Measurements from ENCODE around the gene EXTL2. TPM values are rescaled to one million over a fixed set of nuclear protein-coding genes. Genes with fewer than 3 reads are reported as not detected.
"Not testable (repeated sequence)": the region's sequence is repeated elsewhere in the genome, so short reads cannot be mapped to it uniquely, and the experiment has no call there.

Gene EXTL2
- total RNA-seq, 1 donor from 2014 or later: 2.7 TPM

DNA sequence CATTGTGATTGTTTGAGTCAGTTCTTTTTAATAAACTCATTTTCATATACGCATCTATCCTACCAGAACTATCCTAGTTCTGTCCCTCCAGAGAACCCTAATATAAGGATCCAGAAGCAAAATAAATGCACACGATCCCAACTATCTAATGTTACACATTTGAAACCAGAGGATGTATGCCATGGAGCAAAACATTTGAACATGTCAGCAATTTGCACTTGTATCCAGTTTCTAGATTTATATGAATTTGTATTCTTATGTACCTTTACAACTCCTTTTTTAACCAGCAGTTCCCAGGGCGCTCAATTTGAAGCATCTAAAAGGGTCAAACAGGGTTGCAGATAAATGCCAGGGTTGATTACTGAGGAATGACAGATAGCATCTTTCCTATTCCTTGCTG is 2.1 kb downstream of the EXTL2 start:
- Mint-ChIP-seq H3K36me3 (ENCODE audit: low read depth) (peaks cover 19% of the 10 kb centered on the region), H3K27ac (no peak overlapping the region), H3K4me1 (peaks cover 22% of the 10 kb centered on the region), H3K9me3 (peaks cover 29% of the 10 kb centered on the region), H3K27me3 (no peaks in the 10 kb centered on the region), H3K4me3 (no peak overlapping the region)
- intact Hi-C loops (cut with micrococcal nuclease): loop anchor here (10.0 kb wide), 2 partner anchors 562 to 858 kb away; a partner anchor contains a TSS
- no peak for DNase-seq

DNA sequence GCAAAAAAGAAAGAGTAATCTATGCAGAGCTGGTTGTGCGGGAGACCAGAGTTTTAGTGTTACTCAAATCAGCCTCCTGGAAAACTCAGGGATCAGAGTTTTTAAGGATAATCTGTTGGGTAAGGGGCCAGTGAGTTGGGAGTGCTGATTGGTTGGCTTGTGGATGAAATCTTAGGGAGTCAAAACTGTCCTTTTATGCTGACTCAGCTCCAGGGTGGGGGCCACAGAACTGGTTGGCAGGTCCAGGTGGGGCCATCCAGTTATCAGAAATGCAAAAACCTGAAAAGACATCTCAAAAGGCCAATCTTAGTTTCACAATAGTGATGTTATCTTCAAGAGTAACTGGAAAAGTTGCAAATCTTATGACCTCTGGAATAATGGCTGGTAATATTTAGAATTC is 3.3 kb downstream of the EXTL2 start:
- DNase-seq: no peak
- peaks cover 17% of the 10 kb centered on the region for H3K4me1 Mint-ChIP-seq
- peaks cover 12% of the 10 kb centered on the region for H3K36me3 Mint-ChIP-seq (ENCODE audit: low read depth)
- H3K27ac Mint-ChIP-seq: no peak overlapping the region
- peaks cover 29% of the 10 kb centered on the region for H3K9me3 Mint-ChIP-seq
- H3K27me3 Mint-ChIP-seq: no peaks in the 10 kb centered on the region
- intact Hi-C loops (cut with micrococcal nuclease): loop anchor here (10.0 kb wide), 2 partner anchors 563 to 857 kb away; a partner anchor contains a TSS
- no peak overlapping the region for H3K4me3 Mint-ChIP-seq

DNA sequence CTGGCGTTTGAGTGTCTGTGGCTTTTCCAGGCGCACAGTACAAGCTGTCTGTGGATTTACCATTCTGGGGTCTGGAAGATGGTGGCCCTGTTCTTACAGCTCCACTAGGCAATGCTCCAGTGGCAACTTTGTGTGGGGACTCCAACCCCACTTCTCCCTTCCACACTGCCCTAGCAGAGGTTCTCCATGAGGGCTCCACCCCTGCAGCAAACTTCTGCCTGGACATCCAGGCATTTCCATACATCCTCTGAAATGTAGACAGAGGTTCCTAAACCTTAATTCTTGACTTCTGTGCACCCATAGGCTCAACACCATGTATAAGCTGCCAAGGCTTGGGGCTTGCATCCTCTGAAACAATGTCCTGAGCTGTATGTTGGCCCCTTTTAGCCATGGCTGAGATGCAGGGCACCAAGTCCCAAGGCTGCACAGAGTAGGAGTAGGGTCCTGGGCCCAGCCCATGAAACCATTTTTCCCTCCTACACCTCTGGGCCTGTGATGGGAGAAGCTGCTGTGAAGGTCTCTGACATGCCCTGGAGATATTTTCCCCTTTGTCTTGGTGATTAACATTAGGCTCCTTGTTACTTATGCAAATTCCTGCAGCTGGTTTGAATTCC is 4.7 kb downstream of the EXTL2 start:
- peaks cover 29% of the 10 kb centered on the region for H3K9me3 Mint-ChIP-seq
- H3K27ac Mint-ChIP-seq; DNase-seq; H3K36me3 Mint-ChIP-seq (ENCODE audit: low read depth); H3K27me3 Mint-ChIP-seq; H3K4me3 Mint-ChIP-seq; H3K4me1 Mint-ChIP-seq: not testable (repeated sequence)
- intact Hi-C loops (cut with micrococcal nuclease): loop anchor here (10.0 kb wide), 2 partner anchors 565 to 855 kb away; a partner anchor contains a TSS

DNA sequence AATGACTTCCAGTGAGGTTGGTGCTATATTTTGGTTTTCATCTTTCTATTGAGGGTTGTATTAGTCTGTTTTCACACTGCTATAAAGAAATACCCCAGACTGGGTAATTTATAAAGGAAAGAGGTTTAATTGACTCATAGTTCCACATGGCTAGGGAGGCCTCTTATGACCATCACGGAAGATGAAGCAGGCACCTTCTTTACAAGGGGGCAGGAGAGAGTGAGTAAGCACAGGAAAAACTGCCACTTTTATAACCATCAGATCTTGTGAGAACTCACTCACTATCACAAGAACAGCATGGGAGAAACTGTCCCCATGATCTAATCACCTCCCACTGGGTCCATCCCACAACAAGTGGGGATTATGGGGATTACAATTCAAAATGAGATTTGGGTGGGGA is 5.6 kb downstream of the EXTL2 start:
- H3K36me3 Mint-ChIP-seq (ENCODE audit: low read depth); H3K4me1 Mint-ChIP-seq; H3K27ac Mint-ChIP-seq; intact Hi-C loops (cut with micrococcal nuclease); H3K4me3 Mint-ChIP-seq; H3K27me3 Mint-ChIP-seq; DNase-seq: not testable (repeated sequence)
- H3K9me3 Mint-ChIP-seq: peaks cover 29% of the 10 kb centered on the region

DNA sequence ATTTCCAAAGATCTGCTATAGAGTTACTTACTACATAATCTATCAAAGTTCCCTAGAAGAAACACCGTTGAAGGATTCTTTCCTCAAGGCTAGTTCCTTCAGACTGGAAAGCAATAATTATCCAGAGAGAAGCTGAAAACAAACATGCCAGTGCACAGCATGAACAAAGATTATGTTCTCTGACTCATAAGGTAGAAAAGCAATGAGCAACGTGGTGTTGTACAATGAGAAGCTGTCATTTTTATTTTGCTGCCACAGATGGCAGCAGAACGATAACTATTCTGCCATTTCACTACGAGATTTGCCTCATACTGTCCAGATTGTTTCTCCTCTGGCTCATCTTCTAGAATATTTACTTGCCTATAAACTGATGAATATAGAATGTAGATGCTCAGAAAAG is 10.7 kb downstream of the EXTL2 start:
- H3K4me1 Mint-ChIP-seq: no peaks in the 10 kb centered on the region
- H3K9me3 Mint-ChIP-seq: peaks cover 9% of the 10 kb centered on the region
- no peak overlapping the region for H3K27ac Mint-ChIP-seq
- H3K27me3 Mint-ChIP-seq: peaks cover 1% of the 10 kb centered on the region
- no peak for DNase-seq
- peaks cover 3% of the 10 kb centered on the region for H3K36me3 Mint-ChIP-seq (ENCODE audit: low read depth)
- no peak overlapping the region for H3K4me3 Mint-ChIP-seq
- intact Hi-C loops (cut with micrococcal nuclease): no loop called here

DNA sequence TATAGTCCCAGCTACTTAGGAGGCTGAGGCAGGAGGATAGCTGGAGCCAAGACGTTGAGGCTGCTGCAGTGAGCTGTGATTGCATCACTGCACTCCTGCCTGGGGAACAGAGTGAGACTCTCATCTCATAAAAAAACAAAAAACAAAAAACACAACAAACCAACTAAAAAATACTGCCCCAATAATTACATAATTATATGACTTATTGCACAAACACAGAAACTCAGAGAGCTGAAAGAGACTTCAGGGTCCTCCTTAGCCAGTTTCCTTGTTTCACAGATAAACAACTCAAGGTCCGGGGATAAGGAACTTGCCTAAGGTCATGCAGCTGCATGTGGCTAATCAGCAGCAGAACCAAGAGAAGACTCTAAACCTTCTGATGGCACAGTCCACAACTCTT is 11.9 kb downstream of the EXTL2 start:
- H3K36me3 Mint-ChIP-seq (ENCODE audit: low read depth): no peaks in the 10 kb centered on the region
- DNase-seq: no peak
- no peak overlapping the region for H3K27ac Mint-ChIP-seq
- peaks cover 1% of the 10 kb centered on the region for H3K27me3 Mint-ChIP-seq
- no peak overlapping the region for H3K4me3 Mint-ChIP-seq
- H3K4me1 Mint-ChIP-seq: no peaks in the 10 kb centered on the region
- no peaks in the 10 kb centered on the region for H3K9me3 Mint-ChIP-seq
- intact Hi-C loops (cut with micrococcal nuclease): no loop called here

DNA sequence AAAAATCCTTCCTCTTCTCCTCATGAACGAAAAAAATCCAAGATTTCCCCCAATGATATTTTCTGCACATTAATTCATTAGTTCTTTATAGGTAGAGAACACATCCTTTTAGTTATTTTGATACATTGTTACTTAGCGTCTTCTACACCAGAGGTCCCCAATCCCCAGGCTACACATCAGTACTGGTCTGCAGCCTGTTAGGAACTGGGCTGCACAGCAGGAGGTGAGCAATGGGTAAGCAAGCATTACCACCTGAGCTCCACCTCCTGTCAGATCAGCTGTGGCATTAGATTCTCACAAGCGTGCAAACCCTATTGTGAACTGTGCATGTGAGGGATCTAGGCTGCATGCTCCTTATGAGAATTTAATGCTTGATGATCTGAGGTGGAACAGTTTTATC is 13.0 kb downstream of the EXTL2 start:
- Mint-ChIP-seq H3K27me3 (peaks cover 1% of the 10 kb centered on the region), H3K9me3 (no peaks in the 10 kb centered on the region), H3K4me1 (no peaks in the 10 kb centered on the region), H3K36me3 (ENCODE audit: low read depth) (no peaks in the 10 kb centered on the region), H3K27ac (no peak overlapping the region), H3K4me3 (no peak overlapping the region)
- DNase-seq: no peak
- intact Hi-C loops (cut with micrococcal nuclease): no loop called here

DNA sequence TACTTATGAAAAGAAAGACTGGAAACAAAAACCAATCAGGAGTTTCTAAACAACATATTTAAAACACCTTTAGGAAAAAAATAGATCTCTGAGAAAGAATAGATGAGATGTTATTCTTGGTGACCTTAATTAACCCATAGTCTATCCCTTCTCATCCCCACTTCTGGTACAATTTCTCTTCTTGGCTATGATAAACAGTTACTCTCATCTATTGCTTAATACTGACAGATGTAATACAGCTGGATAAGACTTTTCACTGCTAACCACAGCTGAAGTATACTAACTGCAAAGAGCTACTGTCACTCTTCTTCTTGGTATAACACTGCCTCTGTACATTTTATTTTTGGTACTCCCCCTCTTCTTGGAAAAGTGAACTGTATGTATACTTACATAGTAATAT is 15.2 kb downstream of the EXTL2 start:
- Mint-ChIP-seq H3K27me3 (peaks cover 1% of the 10 kb centered on the region), H3K4me1 (no peaks in the 10 kb centered on the region), H3K9me3 (no peaks in the 10 kb centered on the region), H3K36me3 (ENCODE audit: low read depth) (no peaks in the 10 kb centered on the region), H3K4me3 (no peak overlapping the region), H3K27ac (no peak overlapping the region)
- intact Hi-C loops (cut with micrococcal nuclease): no loop called here
- no peak for DNase-seq

DNA sequence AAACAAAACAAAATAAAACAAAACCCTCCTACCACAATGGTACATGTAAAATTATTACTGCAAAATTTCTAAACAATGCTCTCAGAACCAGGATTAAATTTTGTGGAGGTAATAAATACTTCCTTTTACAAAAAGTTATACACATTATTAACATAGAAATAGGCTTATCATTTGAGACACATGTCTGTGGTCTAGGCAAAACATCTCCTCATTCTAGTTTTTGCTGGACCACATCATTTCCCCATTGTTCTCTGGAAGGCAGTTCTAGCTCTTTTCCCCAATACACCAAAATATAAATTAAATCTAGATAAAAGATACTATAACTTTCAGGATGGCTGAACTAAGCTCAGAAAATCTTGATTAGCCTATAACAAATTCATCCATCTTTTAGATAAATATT is 18.4 kb downstream of the EXTL2 start:
- DNase-seq: no peak
- Mint-ChIP-seq H3K36me3 (ENCODE audit: low read depth) (no peaks in the 10 kb centered on the region), H3K9me3 (no peaks in the 10 kb centered on the region), H3K4me3 (no peak overlapping the region), H3K27me3 (no peaks in the 10 kb centered on the region), H3K4me1 (no peaks in the 10 kb centered on the region), H3K27ac (no peak overlapping the region)
- intact Hi-C loops (cut with micrococcal nuclease): no loop called here

DNA sequence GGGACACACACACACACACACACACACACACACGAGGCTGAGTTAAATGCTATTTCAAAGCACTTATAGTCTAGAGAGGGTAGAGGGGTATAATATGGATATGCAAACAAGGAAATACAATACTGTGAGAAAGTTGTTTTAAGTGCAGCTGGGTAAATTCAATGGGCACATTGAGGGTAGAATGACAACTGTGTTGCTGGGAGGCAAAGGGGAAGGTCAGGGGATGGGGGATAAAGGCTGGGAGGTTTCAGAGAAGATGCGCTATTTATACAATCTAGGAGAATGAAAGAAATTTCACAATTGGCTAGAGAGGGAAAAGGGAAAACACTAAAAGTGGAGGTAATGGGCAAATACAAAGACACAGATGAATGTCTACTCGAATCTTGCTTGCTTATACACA is 19.4 kb downstream of the EXTL2 start:
- no peaks in the 10 kb centered on the region for H3K27me3 Mint-ChIP-seq
- H3K27ac Mint-ChIP-seq: no peak overlapping the region
- no peak overlapping the region for H3K4me3 Mint-ChIP-seq
- H3K36me3 Mint-ChIP-seq (ENCODE audit: low read depth): no peaks in the 10 kb centered on the region
- H3K4me1 Mint-ChIP-seq: no peaks in the 10 kb centered on the region
- intact Hi-C loops (cut with micrococcal nuclease): no loop called here
- DNase-seq: no peak
- H3K9me3 Mint-ChIP-seq: no peaks in the 10 kb centered on the region

DNA sequence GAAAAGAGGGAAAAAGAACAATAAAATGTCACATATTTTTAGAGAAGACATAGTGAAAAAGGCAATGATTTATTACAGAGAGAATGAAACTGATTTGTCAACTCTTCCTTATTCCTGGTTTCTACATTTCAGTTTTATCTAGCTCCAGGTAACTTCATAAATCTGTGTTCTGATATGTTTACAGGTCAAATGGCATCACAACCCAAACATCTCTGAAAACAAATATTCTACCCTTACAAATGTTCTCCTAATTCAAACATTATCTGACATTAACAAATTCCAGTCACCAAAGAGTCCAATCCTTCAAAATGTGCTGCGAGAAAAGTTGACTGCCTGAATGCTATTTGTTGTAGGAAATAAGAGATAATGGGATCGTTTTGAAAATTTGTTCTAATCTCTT is 20.2 kb downstream of the EXTL2 start:
- intact Hi-C loops (cut with micrococcal nuclease): no loop called here
- no peaks in the 10 kb centered on the region for H3K36me3 Mint-ChIP-seq (ENCODE audit: low read depth)
- no peak for DNase-seq
- no peak overlapping the region for H3K4me3 Mint-ChIP-seq
- H3K27ac Mint-ChIP-seq: no peak overlapping the region
- H3K4me1 Mint-ChIP-seq: no peaks in the 10 kb centered on the region
- H3K27me3 Mint-ChIP-seq: no peaks in the 10 kb centered on the region
- no peaks in the 10 kb centered on the region for H3K9me3 Mint-ChIP-seq

DNA sequence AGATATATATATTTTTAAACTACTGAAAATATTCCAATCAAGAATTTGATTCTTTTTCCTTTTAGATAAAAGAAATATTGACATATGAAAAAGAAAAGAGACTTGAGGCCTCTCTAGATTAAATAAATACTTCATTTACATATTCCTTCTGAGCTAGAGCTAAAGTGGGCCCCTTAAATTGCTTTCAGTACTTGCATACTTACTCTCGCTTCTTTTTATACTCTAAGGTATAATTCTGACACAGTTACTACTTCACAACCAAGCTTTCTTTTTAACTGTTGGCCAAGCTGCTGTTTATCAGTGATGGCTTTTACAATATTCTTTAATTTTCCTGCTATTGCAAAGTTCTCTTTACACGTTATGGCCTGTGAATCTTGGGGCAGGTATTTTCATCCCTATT is 24.6 kb downstream of the EXTL2 start:
- Mint-ChIP-seq H3K4me3 (no peak overlapping the region), H3K9me3 (no peaks in the 10 kb centered on the region), H3K36me3 (ENCODE audit: low read depth) (no peaks in the 10 kb centered on the region), H3K27me3 (peaks cover 2% of the 10 kb centered on the region), H3K4me1 (no peaks in the 10 kb centered on the region), H3K27ac (no peak overlapping the region)
- intact Hi-C loops (cut with micrococcal nuclease): loop anchor here (2.0 to 5.0 kb wide), 3 partner anchors 263 to 1688 kb away; no protein-coding TSS in a partner anchor
- no peak for DNase-seq

DNA sequence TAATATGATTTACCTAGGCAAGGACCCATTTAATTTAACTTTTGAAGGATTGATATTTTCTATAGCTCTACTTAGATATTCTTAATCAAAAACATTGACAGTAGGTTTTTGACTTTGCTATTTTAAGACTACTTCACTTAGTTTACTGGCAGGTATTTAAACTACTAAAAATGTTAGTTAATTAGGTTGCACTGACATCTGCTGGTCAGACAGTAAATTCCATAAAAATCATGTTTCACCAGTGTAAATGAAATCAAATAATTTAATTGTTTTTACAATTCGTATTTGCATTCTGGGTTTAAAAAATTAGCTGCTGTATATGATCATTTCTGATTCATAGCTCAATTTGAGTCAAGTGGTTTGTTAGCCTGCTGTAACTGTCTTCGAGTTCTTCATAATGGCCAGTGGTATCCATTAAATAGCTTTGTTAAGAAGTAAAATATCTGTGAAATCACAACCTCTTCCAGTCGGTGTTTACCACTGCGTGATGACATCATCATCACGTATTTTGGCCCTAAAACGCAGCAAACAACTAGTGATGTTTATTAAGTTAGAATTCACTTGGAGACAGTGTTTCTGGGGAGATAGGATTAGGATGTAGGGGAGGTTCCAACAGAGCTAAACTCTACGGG is 26.2 kb downstream of the EXTL2 start:
- DNase-seq: no peak

DNA sequence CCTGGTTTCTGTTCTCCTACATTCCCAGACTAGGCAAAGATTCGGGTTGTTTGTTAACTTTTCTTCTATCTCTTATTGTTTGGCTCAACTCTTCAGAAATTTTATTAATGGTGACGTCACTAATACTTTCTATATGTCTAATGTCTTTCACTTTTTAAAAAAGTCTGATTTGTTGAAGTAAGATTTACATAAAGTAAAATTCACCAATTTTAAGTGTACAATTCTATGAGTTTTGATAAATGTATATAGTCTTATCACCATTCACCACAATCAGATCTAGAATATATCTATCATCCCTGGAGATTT is 27.8 kb downstream of the EXTL2 start:
- Mint-ChIP-seq H3K36me3 (ENCODE audit: low read depth) (no peaks in the 10 kb centered on the region), H3K27me3 (peaks cover 2% of the 10 kb centered on the region), H3K27ac (no peak overlapping the region), H3K4me1 (no peaks in the 10 kb centered on the region), H3K4me3 (no peak overlapping the region), H3K9me3 (no peaks in the 10 kb centered on the region)
- no peak for DNase-seq
- intact Hi-C loops (cut with micrococcal nuclease): loop anchor here (5.0 kb wide), 2 partner anchors 335 to 1685 kb away; no protein-coding TSS in a partner anchor

More for the DNA sequence above, 26.2 kb downstream of the EXTL2 start:
- Mint-ChIP-seq H3K36me3 (ENCODE audit: low read depth) (no peaks in the 10 kb centered on the region), H3K4me3 (no peak overlapping the region), H3K27ac (no peak overlapping the region), H3K27me3 (peaks cover 2% of the 10 kb centered on the region), H3K4me1 (no peaks in the 10 kb centered on the region), H3K9me3 (no peaks in the 10 kb centered on the region)
- intact Hi-C loops (cut with micrococcal nuclease): loop anchor here (1.0 to 5.0 kb wide), 5 partner anchors 262 to 1686 kb away; no protein-coding TSS in a partner anchor
